MCF 10A (cell line): ENCODE measurements around the gene TTC39C. TPM values are rescaled to one million over a fixed set of nuclear protein-coding genes. Genes with fewer than 3 reads are reported as not detected.
A peak's percentile ranks its signal among the peaks of the same experiment; 100 is the strongest.

ENCODE experiments used
- BruUV-seq: library from RNA; stranded (reverse); fragments of 400-500 nt; replicated peaks from 2 replicates; lab custom pipeline; 2021; lab: Mats Ljungman, UMichigan
- CTCF ChIA-PET: fragments of 300-600 bp; sonication (Branson Sonifier 250); formaldehyde crosslinking; extraction: SDS; loops from one replicate; lab custom pipeline; 2021; ENCODE audit warnings: antibody characterized with exemption, inconsistent platforms; lab: Yijun Ruan, JAX
- POLR2A ChIA-PET: fragments of 300-600, 350-650 bp; sonication (Branson Sonifier 250); formaldehyde crosslinking; extraction: SDS; loops from one replicate; lab custom pipeline; 2020; ENCODE audit warnings: antibody characterized with exemption, inconsistent platforms; lab: Yijun Ruan, JAX
- DNase-seq: peaks from one replicate; pipeline ENCODE4 v3.0.0-alpha.2; 2018; ENCODE audit not compliant: unreplicated experiment
- H3K27ac Mint-ChIP-seq: one replicate; pipeline ENCODE4 v1.8.0; 2022; ENCODE audit warnings: mild to moderate bottlenecking, low read depth, mixed read lengths; ENCODE audit not compliant: unreplicated experiment
- H3K27me3 Mint-ChIP-seq: one replicate; pipeline ENCODE4 v1.8.0; 2022; ENCODE audit warnings: mixed read lengths; ENCODE audit not compliant: insufficient read depth, unreplicated experiment
- H3K36me3 Mint-ChIP-seq: one replicate; pipeline ENCODE4 v1.8.0; 2022; ENCODE audit warnings: mild to moderate bottlenecking, moderate library complexity, mixed read lengths; ENCODE audit not compliant: insufficient read depth, unreplicated experiment
- H3K4me1 Mint-ChIP-seq: one replicate; pipeline ENCODE4 v1.8.0; 2022; ENCODE audit warnings: mixed read lengths; ENCODE audit not compliant: insufficient read depth, unreplicated experiment
- H3K4me3 Mint-ChIP-seq: one replicate; pipeline ENCODE4 v1.8.0; 2022; ENCODE audit warnings: mild to moderate bottlenecking, moderate library complexity, mixed read lengths; ENCODE audit not compliant: unreplicated experiment
- H3K9me3 Mint-ChIP-seq: one replicate; pipeline ENCODE4 v1.8.0; 2022; ENCODE audit warnings: mixed read lengths; ENCODE audit not compliant: unreplicated experiment
- CTCF ChIP-seq: fragments of 200-600 bp; IDR thresholded peaks from one replicate; pipeline ENCODE4 v1.8.0; 2022; ENCODE audit warnings: antibody characterized with exemption, mild to moderate bottlenecking; ENCODE audit not compliant: unreplicated experiment
- intact Hi-C: fragments of 100-400 bp; cut with micrococcal nuclease; formaldehyde crosslinking; loops from 2 replicates; pipeline ENCODE4 v1.14.1; 2022
- total RNA-seq: library from RNA; stranded (reverse); gene quantifications from 2 replicates; pipeline ENCODE4 v1.2.3, GENCODE V29; 2022

The TTC39C gene
- total RNA-seq, 1 experiment from 2014 or later: 12.9 TPM

GRCh38 chr18:24118750-24119577 lies 104.4 kb downstream of the TTC39C start:
- Mint-ChIP-seq H3K27ac (no peak overlapping the region), H3K9me3 (no peaks in the 10 kb centered on the region), H3K4me1 (peaks cover under 1% of the 10 kb centered on the region), H3K36me3 (peaks cover 24% of the 10 kb centered on the region), H3K27me3 (no peaks in the 10 kb centered on the region), H3K4me3 (no peak overlapping the region)
- intact Hi-C loops: loop anchor here (1.0 to 5.0 kb wide), 6 partner anchors 102 to 497 kb away; no protein-coding TSS in a partner anchor
- peak; percentile 75 for TF ChIP-seq CTCF
- no TSS peak for BruUV-seq
- DNase-seq: peak; percentile 86
- ChIA-PET CTCF (interaction anchor here (0.7 to 2.3 kb wide), 30 partner anchors 9 to 307 kb away, joined by 3 to 15 read pairs (median 4); partner anchors contain the start of gene CABYR), POLR2A (interaction anchor here (0.6 to 1.6 kb wide), 4 partner anchors 104 to 162 kb away, joined by 3 to 7 read pairs (median 3); partner anchors contain the start of gene TTC39C)

- DNase-seq: no peak
- ChIA-PET POLR2A (interaction anchor here (0.8 kb wide), 1 partner anchor 176 kb away, joined by 3 read pairs; no protein-coding TSS in a partner anchor), CTCF (interaction anchor here (1.0 to 2.3 kb wide), 8 partner anchors 18 to 202 kb away, joined by 3 to 15 read pairs (median 4); partner anchors contain the start of gene CABYR)
- TF ChIP-seq CTCF: no peak
- Mint-ChIP-seq H3K4me1 (no peaks in the 10 kb centered on the region), H3K9me3 (no peaks in the 10 kb centered on the region), H3K36me3 (peaks cover 33% of the 10 kb centered on the region), H3K4me3 (no peak overlapping the region), H3K27me3 (no peaks in the 10 kb centered on the region), H3K27ac (no peak overlapping the region)
- intact Hi-C loops: no loop called here
- no TSS peak for BruUV-seq
Observed at GRCh38 chr18:24120676-24121075, 106.1 kb downstream of the TTC39C start.

- TF ChIP-seq CTCF: no peak
- no peak overlapping the region for H3K4me3 Mint-ChIP-seq
- H3K27me3 Mint-ChIP-seq: no peaks in the 10 kb centered on the region
- no peaks in the 10 kb centered on the region for H3K9me3 Mint-ChIP-seq
- POLR2A ChIA-PET: no interaction called here
- BruUV-seq: no TSS peak
- no peak overlapping the region for H3K27ac Mint-ChIP-seq
- no peaks in the 10 kb centered on the region for H3K4me1 Mint-ChIP-seq
- DNase-seq: no peak
- H3K36me3 Mint-ChIP-seq: peaks cover 36% of the 10 kb centered on the region
- intact Hi-C loops: no loop called here
- CTCF ChIA-PET: interaction anchor here (0.6 kb wide), 1 partner anchor 54 kb away, joined by 3 read pairs; no protein-coding TSS in a partner anchor
Observed at GRCh38 chr18:24121625-24122024, 107.1 kb downstream of the TTC39C start.
